ENCODE measurements around the gene STAC.

DNA sequence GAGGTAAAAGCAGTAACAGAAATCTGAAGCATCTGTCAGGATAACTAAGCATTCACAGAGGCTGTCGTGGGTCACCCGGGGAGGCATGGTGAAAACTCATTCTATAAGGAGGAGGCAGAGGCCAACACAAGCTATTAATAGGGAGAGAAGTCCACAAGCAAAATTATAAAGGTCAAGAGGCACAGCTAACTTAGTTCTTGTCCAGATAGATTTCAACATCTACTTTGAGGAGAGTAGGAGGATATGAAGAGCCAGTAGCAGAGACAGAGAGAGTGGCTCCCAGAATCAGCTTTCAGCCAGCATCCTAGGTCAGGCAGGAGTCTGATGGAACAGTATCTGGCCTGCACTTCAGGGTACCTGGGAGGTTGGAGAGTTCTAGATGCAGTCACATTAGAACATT, 95.3 kb downstream of the STAC start:
- TF ChIP-seq, protein P1, sequence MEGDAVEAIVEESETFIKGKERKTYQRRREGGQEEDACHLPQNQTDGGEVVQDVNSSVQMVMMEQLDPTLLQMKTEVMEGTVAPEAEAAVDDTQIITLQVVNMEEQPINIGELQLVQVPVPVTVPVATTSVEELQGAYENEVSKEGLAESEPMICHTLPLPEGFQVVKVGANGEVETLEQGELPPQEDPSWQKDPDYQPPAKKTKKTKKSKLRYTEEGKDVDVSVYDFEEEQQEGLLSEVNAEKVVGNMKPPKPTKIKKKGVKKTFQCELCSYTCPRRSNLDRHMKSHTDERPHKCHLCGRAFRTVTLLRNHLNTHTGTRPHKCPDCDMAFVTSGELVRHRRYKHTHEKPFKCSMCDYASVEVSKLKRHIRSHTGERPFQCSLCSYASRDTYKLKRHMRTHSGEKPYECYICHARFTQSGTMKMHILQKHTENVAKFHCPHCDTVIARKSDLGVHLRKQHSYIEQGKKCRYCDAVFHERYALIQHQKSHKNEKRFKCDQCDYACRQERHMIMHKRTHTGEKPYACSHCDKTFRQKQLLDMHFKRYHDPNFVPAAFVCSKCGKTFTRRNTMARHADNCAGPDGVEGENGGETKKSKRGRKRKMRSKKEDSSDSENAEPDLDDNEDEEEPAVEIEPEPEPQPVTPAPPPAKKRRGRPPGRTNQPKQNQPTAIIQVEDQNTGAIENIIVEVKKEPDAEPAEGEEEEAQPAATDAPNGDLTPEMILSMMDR (conservative IDR thresholded peaks at IDR 0.05; ENCODE audit: low read depth, low read length): no peak
- no peak for TF ChIP-seq EZH2phosphoT487 (IDR thresholded peaks at IDR 0.05; ENCODE audit: borderline replicate concordance, low read length)
